Endothelial cell of umbilical vein (primary cell): ENCODE data around the gene CUX1. TPM values are rescaled to one million over a fixed set of nuclear protein-coding genes. Genes with fewer than 3 reads are reported as not detected.

Source experiments
- BruUV-seq: library from RNA; stranded (reverse); fragments of 400-500 nt; replicated peaks from 2 replicates; lab custom pipeline; 2021; lab: Mats Ljungman, UMichigan
- CTCF ChIA-PET: fragments of 300-600, 350-600 bp; sonication (Branson Sonifier 250); formaldehyde crosslinking; loops from one replicate; lab custom pipeline; 2021; ENCODE audit warnings: antibody characterized with exemption, inconsistent platforms; lab: Charles Lee
- POLR2A ChIA-PET: fragments of 300-600, 350-600 bp; sonication (Branson Sonifier 250); formaldehyde crosslinking; loops from one replicate; lab custom pipeline; 2021; ENCODE audit warnings: antibody characterized with exemption, inconsistent platforms; lab: Charles Lee
- DNase-seq: peaks from one replicate; pipeline ENCODE4 v3.0.0-alpha.2; 2011; ENCODE audit warnings: low read depth, low spot score
- FAIRE-seq: peaks from 2 replicates; lab custom pipeline; 2011; peaks lifted over from hg19 to GRCh38; lab: Jason Lieb, UNC
- H2AFZ ChIP-seq: 2 replicates; pipeline ENCODE4 v1.6.0; 2012; ENCODE audit warnings: low read depth, low read length, control low read depth, inconsistent platforms
- H3K27ac ChIP-seq: 2 replicates; pipeline ENCODE4 v1.5.1; 2011; ENCODE audit warnings: low read depth, mild to moderate bottlenecking, control low read depth, low read length, moderate library complexity; ENCODE audit not compliant: insufficient read depth
- H3K27me3 ChIP-seq, 2 experiments: 2 replicates each; pipeline versions ENCODE4 v1.6.0 to v1.6.1; 2011; ENCODE audit warnings: low read length in 2 of 2, mixed read lengths in 1 of 2; ENCODE audit not compliant: control insufficient read depth in 2 of 2, insufficient read depth in 2 of 2
- H3K36me3 ChIP-seq, 2 experiments: 2 replicates in 1 of 2; 3 replicates in 1 of 2; pipeline ENCODE4 v1.5.1; 2011; ENCODE audit warnings: low read length in 2 of 2, mild to moderate bottlenecking in 1 of 2, moderate library complexity in 1 of 2; ENCODE audit not compliant: control insufficient read depth in 2 of 2, insufficient read depth in 2 of 2; ENCODE audit errors: extremely low read depth in 1 of 2
- H3K4me1 ChIP-seq: 3 replicates; pipeline ENCODE4 v1.5.1; 2011; ENCODE audit warnings: mild to moderate bottlenecking, low read length; ENCODE audit not compliant: control insufficient read depth, insufficient read depth; ENCODE audit errors: extremely low read depth
- H3K4me2 ChIP-seq: 2 replicates; pipeline ENCODE4 v1.6.1; 2011; ENCODE audit warnings: low read length, control low read depth, mixed read lengths; ENCODE audit not compliant: insufficient read depth
- H3K4me3 ChIP-seq, 3 experiments: fragments of 200-600 bp in 1 of 3; sonication (generic), shearing (Covaris generic) in 1 of 3; replicated peaks in 1 of 3; 2 replicates each; pipeline ENCODE4 v1.5.1; 2011 to 2016; ENCODE audit warnings: control low read depth in 3 of 3, low read length in 3 of 3, mild to moderate bottlenecking in 2 of 3, inconsistent platforms in 1 of 3, low read depth in 1 of 3, moderate library complexity in 1 of 3; ENCODE audit not compliant: insufficient read depth in 1 of 3
- H3K79me2 ChIP-seq: 2 replicates; pipeline ENCODE4 v1.6.0; 2012; ENCODE audit warnings: low read length, inconsistent platforms; ENCODE audit not compliant: control insufficient read depth, insufficient read depth
- H3K9ac ChIP-seq: replicated peaks from 2 replicates; pipeline ENCODE3; 2011; ENCODE audit warnings: low read length, control low read depth; ENCODE audit not compliant: insufficient read depth; ENCODE audit errors: extremely low read depth
- H3K9me1 ChIP-seq: replicated peaks from 3 replicates; pipeline ENCODE4 v1.6.0; 2011; ENCODE audit warnings: mild to moderate bottlenecking, low read length; ENCODE audit not compliant: control insufficient read depth, insufficient read depth; ENCODE audit errors: extremely low read depth
- H3K9me3 ChIP-seq: replicated peaks from 2 replicates; pipeline ENCODE4 v1.5.1; 2012; ENCODE audit warnings: low read length, inconsistent platforms; ENCODE audit not compliant: control insufficient read depth, insufficient read depth
- H4K20me1 ChIP-seq: replicated peaks from 2 replicates; pipeline ENCODE3; 2011; ENCODE audit warnings: mild to moderate bottlenecking, low read length; ENCODE audit not compliant: control insufficient read depth, insufficient read depth; ENCODE audit errors: extremely low read depth
- FOS ChIP-seq: IDR thresholded peaks from 2 replicates; pipeline ENCODE4 v1.6.1; 2011; ENCODE audit warnings: mild to moderate bottlenecking, low read length, moderate library complexity, borderline replicate concordance; ENCODE audit not compliant: insufficient read depth
- GATA2 ChIP-seq: IDR thresholded peaks from 2 replicates; pipeline ENCODE4 v1.7.0; 2011; ENCODE audit warnings: low read depth, mild to moderate bottlenecking, moderate library complexity, mixed read lengths, low read length; ENCODE audit not compliant: insufficient read length, insufficient read depth
- JUN ChIP-seq: IDR thresholded peaks from 2 replicates; pipeline ENCODE4 v1.6.1; 2011; ENCODE audit warnings: borderline replicate concordance, low read depth; ENCODE audit not compliant: insufficient read length, insufficient read depth
- MAX ChIP-seq: IDR thresholded peaks from 2 replicates; pipeline ENCODE4 v1.6.1; 2011; ENCODE audit not compliant: insufficient read depth, insufficient read length
- POLR2A ChIP-seq: IDR thresholded peaks from 2 replicates; pipeline ENCODE4 v1.6.1; 2012; ENCODE audit warnings: low read depth, mild to moderate bottlenecking, control low read depth, low read length
- POLR2AphosphoS5 ChIP-seq: IDR thresholded peaks from 2 replicates; pipeline ENCODE4 v1.6.1; 2012; ENCODE audit warnings: low read depth, mild to moderate bottlenecking, control low read depth, low read length, moderate library complexity; ENCODE audit not compliant: insufficient read depth
- dilution Hi-C: fragments of 300-500 bp; cut with MboI; formaldehyde crosslinking; loops from one replicate; pipeline ENCODE4 v1.15.0; 2019; ENCODE audit warnings: low sequenced_read_pairs; ENCODE audit not compliant: extremely low pct_ligation_motif_present
- intact Hi-C: fragments of 100-400 bp; cut with micrococcal nuclease; formaldehyde crosslinking; loops from one replicate; pipeline ENCODE4 v1.10.0; 2022
- polyA plus RNA-seq, 4 experiments: library from polyadenylated mRNA; depleted of rRNA in 3 of 4; stranded (reverse) in 3 of 4; unstranded in 1 of 4; fragments of >200 nt; gene quantifications; 2 replicates each; pipeline versions ENCODE4 v1.2.1 to v1.2.3, GENCODE V29; 2011 to 2012; ENCODE audit warnings: missing spikeins in 1 of 4
- total RNA-seq: library from RNA; stranded (reverse); gene quantifications from 2 replicates; pipeline ENCODE4 v1.2.3, GENCODE V29; 2021
- TF ChIP-seq, protein P1 (sequence below), 2 donors: IDR thresholded peaks; 1 replicate in 1 of 2; 2 replicates in 1 of 2; pipeline ENCODE4 v1.5.1; 2011; ENCODE audit warnings: low read length in 2 of 2, mild to moderate bottlenecking in 2 of 2, moderate library complexity in 2 of 2, control low read depth in 1 of 2, inconsistent platforms in 1 of 2, low read depth in 1 of 2; ENCODE audit not compliant: insufficient read depth in 1 of 2; ENCODE audit errors: extremely low read depth in 1 of 2

CUX1 gene
- total and polyA plus RNA-seq, 2 donors (not counting 3 experiments of a cell fraction or from before 2014, with no cell fraction given) = 13.8 to 49.8 TPM

GRCh38 chr7:102148799-102149198 lies 331.4 kb downstream of the CUX1 start:
- FAIRE-seq (no peak), DNase-seq (no peak)
- Histone ChIP-seq H3K4me3 (no peak overlapping the region), H2AFZ (no peak overlapping the region), H3K27ac (no peak overlapping the region), H3K9me1 (no peaks in the 10 kb centered on the region), H3K9me3 (no peaks in the 10 kb centered on the region), H3K79me2 (no peaks in the 10 kb centered on the region), H3K27me3 (no peaks in the 10 kb centered on the region), H3K4me1 (no peaks in the 10 kb centered on the region), H4K20me1 (no peaks in the 10 kb centered on the region), H3K4me2 (no peak overlapping the region), H3K9ac (no peak overlapping the region), H3K36me3 (no peaks in the 10 kb centered on the region)
- BruUV-seq = no TSS peak
- CTCF ChIA-PET = no interaction called here
- dilution Hi-C loops (no loop called here), intact Hi-C loops (no loop called here)
- POLR2A ChIA-PET = no interaction called here
- no peak for TF ChIP-seq MAX
- no peak for TF ChIP-seq POLR2AphosphoS5
- TF ChIP-seq FOS = no peak
- TF ChIP-seq, protein P1, sequence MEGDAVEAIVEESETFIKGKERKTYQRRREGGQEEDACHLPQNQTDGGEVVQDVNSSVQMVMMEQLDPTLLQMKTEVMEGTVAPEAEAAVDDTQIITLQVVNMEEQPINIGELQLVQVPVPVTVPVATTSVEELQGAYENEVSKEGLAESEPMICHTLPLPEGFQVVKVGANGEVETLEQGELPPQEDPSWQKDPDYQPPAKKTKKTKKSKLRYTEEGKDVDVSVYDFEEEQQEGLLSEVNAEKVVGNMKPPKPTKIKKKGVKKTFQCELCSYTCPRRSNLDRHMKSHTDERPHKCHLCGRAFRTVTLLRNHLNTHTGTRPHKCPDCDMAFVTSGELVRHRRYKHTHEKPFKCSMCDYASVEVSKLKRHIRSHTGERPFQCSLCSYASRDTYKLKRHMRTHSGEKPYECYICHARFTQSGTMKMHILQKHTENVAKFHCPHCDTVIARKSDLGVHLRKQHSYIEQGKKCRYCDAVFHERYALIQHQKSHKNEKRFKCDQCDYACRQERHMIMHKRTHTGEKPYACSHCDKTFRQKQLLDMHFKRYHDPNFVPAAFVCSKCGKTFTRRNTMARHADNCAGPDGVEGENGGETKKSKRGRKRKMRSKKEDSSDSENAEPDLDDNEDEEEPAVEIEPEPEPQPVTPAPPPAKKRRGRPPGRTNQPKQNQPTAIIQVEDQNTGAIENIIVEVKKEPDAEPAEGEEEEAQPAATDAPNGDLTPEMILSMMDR (IDR thresholded peaks at IDR 0.05; ENCODE audit: extremely low read depth in 1 of 2, insufficient read depth in 1 of 2, low read depth in 1 of 2, low read length in 2 of 2) = no peak
- no peak for TF ChIP-seq JUN
- TF ChIP-seq POLR2A = no peak
- no peak for TF ChIP-seq GATA2
